ENCODE results near the gene NFATC2.

DNA sequence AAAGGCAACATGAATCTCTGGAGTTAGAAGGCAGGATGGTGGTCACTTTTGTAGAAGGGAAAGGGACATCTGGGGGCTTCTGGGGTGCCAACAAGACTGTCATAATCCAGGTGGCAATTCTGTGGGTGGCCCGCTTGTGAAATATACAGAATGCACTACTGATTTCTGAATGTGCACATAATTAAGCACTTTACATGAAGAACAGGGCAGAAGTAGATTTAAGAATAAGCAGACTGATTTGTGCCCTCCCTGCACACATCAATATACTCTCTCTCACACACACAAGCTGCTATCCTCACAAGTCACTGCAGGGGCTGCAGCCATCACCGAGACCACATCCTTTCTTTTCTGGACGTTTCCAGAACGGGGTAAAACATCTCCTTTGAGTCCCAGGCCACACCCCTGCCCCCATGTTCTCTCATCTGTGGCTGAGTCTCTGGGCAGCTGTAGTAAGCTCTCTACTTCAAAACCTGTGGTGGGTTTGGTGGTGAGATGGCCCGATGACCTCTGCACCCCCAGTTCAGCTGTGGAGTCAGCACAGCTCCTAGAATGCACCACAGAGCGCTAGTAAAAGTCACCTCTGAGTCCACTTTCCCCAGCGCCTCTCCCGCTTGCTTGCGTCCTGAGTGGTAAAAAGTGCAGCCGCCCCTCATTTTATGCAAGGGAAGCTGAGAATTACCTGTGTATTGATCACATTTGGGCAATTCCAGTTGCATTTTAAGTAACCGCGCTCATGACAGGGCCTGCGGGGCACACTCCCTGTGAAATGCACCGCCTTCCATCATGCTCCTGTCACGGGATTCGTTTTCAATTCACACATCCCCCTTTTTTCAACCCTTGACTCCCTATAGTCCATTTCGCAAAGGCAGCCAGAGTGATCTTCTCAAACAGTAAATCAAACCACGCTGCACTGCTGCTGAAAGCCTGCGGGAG, 115.5 kb downstream of the NFATC2 start:
- TF ChIP-seq SP1 (IDR thresholded peaks at IDR 0.05) (no peak), FOXK2 (IDR thresholded peaks at IDR 0.05) (no peak), ELF4 (IDR thresholded peaks at IDR 0.05) (no peak), TARDBP (IDR thresholded peaks at IDR 0.05) (no peak), CTBP1 (IDR thresholded peaks at IDR 0.05; ENCODE audit: borderline replicate concordance) (no peak), FOXM1 (IDR thresholded peaks at IDR 0.05; ENCODE audit: borderline replicate concordance) (no peak), ZNF384 (IDR thresholded peaks at IDR 0.05) (no peak), BHLHE40 (IDR thresholded peaks at IDR 0.05; ENCODE audit: borderline replicate concordance) (no peak)
- TF ChIP-seq, protein P1, sequence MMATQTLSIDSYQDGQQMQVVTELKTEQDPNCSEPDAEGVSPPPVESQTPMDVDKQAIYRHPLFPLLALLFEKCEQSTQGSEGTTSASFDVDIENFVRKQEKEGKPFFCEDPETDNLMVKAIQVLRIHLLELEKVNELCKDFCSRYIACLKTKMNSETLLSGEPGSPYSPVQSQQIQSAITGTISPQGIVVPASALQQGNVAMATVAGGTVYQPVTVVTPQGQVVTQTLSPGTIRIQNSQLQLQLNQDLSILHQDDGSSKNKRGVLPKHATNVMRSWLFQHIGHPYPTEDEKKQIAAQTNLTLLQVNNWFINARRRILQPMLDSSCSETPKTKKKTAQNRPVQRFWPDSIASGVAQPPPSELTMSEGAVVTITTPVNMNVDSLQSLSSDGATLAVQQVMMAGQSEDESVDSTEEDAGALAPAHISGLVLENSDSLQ (IDR thresholded peaks at IDR 0.05) = no peak
